ENCODE results near the gene GDF2.

The GDF2 gene

DNA sequence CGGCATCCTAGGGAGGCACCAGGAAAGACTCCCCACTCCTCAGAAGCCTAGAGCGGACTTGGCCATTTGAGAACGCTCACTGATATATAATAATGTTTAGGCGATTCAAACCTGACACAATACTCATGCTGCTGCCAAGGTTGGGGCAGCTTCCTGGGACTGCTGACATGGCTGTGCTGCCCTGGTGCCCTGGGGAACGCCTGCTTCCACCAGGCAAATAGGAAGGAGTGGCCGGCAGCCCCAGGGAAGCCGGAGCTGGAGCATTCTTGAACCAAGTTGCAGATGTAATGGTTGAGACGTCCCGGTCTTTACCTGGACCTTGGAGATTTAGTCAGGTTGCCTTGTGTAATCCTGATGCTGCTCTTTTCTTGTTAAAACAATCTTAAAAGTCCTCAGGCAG is 13.5 kb upstream of the GDF2 start:
- TF ChIP-seq, protein P1, sequence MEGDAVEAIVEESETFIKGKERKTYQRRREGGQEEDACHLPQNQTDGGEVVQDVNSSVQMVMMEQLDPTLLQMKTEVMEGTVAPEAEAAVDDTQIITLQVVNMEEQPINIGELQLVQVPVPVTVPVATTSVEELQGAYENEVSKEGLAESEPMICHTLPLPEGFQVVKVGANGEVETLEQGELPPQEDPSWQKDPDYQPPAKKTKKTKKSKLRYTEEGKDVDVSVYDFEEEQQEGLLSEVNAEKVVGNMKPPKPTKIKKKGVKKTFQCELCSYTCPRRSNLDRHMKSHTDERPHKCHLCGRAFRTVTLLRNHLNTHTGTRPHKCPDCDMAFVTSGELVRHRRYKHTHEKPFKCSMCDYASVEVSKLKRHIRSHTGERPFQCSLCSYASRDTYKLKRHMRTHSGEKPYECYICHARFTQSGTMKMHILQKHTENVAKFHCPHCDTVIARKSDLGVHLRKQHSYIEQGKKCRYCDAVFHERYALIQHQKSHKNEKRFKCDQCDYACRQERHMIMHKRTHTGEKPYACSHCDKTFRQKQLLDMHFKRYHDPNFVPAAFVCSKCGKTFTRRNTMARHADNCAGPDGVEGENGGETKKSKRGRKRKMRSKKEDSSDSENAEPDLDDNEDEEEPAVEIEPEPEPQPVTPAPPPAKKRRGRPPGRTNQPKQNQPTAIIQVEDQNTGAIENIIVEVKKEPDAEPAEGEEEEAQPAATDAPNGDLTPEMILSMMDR (IDR thresholded peaks at IDR 0.05) = no peak

DNA sequence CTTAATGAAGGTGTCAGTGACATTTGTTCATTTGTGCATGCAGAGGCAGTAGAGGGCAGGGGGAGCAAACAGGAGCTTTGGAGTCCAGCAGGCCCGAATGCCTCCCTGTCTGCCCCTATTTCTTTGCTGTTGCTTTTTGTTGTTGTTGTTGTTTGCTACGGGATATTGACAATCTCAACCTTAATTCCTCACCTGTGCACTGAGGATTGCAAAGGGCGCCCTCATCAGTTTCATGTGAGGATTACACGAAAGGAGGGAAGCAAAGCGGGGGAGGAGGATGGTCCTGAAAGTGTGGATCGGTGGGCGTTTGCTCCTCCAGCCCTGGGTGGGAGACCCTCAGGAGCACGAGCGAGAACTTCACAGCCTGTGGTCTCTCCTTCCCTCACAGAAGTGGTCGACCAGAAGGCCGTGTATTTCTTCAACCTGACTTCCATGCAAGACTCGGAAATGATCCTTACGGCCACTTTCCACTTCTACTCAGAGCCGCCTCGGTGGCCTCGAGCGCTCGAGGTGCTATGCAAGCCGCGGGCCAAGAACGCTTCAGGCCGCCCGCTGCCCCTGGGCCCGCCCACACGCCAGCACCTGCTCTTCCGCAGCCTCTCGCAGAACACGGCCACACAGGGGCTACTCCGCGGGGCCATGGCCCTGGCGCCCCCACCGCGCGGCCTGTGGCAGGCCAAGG is 12.7 kb upstream of the GDF2 start:
- TF ChIP-seq, protein P1 (IDR thresholded peaks at IDR 0.05) = peak; percentile 38; the same call in 1 of the 2 replicates

DNA sequence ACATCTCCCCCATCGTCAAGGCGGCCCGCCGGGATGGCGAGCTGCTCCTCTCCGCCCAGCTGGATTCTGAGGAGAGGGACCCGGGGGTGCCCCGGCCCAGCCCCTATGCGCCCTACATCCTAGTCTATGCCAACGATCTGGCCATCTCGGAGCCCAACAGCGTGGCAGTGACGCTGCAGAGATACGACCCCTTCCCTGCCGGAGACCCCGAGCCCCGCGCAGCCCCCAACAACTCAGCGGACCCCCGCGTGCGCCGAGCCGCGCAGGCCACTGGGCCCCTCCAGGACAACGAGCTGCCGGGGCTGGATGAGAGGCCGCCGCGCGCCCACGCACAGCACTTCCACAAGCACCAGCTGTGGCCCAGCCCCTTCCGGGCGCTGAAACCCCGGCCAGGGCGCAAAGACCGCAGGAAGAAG is 12.2 kb upstream of the GDF2 start:
- TF ChIP-seq, protein P1 (IDR thresholded peaks at IDR 0.05) = no peak

DNA sequence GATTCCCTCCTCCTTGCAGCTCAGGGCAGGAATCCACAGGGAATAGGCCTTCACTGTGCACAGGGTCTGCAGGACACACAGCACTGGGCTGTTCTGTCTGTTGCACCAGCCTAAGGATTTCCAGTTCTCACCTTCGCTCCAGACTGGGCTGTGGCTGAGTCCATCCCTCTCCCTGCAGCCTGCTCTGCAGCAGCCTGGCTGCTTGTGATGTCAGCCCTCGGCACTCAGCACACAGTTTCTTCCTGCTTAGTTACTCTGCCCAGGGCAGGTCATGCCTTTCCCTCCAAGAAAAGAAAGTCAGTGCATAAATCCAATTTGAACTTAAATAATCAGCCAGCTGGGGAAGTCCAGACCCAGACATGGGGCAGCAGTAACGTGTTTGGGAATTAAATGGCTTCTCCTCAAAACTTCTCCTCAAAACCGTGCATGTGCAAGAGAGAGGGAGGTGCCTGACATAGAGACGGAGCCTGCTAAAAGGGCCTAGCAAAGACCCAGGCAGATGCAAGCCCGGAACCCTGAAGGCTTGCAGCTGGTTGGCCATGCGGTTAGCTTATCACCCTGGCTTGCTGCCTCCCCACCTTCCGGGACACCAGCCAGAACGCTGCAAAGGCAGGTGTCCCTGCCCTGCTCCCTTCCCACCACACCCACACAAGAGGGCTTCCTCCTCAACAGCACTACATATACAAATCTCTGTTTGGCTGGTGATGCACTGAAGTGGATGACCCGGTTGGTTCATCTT is 10.9 kb upstream of the GDF2 start:
- TF ChIP-seq, protein P1 (IDR thresholded peaks at IDR 0.05) = no peak

DNA sequence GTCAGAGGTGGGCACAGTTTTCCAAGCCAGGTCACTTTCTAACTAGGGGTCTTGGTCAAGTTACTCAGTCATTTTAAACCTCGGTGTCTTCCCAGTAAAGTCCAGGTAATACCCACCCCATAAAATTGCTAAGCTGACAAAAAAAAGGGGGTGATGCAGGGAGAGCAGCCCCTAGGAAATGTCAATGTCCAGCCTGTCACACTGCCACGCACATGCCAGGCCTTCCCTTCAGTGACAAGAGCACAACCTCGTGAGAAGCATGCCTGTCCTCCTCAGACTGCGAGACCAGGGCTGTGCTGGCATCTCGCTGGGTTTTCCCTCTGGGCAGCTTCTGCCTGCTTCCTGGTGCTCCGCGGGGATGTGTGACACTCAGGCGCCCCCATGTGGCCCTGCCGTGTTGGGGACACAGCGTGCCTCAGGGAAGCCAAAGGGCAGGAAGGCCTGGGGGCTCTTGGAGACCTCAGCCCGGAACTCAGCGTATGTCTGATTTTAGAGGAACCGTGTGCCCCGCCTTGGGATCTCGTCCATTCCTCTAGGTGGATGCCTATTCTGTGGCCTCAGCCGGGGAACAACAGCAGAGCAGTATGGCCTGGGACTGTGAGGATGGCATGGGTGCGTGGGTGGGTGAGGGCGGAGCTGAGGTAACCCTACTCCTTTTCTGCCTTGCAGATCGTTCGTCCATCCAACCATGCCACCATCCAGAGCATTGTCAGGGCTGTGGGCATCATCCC is 10.2 kb upstream of the GDF2 start:
- TF ChIP-seq, protein P1 (IDR thresholded peaks at IDR 0.05) = peak; percentile 94

DNA sequence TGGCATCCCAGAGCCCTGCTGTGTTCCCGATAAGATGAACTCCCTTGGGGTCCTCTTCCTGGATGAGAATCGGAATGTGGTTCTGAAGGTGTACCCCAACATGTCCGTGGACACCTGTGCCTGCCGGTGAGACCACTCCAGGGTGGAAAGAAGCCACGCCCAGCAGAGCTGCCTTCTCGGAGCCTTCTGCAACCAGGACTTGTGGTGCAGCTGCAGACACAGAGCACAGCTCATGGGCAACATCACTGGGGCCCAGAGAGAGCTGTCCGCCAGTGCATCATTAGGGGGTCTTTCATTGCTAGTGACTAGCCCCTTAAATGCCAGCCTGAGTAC is 9.6 kb upstream of the GDF2 start:
- TF ChIP-seq, protein P1 (IDR thresholded peaks at IDR 0.05) = no peak

DNA sequence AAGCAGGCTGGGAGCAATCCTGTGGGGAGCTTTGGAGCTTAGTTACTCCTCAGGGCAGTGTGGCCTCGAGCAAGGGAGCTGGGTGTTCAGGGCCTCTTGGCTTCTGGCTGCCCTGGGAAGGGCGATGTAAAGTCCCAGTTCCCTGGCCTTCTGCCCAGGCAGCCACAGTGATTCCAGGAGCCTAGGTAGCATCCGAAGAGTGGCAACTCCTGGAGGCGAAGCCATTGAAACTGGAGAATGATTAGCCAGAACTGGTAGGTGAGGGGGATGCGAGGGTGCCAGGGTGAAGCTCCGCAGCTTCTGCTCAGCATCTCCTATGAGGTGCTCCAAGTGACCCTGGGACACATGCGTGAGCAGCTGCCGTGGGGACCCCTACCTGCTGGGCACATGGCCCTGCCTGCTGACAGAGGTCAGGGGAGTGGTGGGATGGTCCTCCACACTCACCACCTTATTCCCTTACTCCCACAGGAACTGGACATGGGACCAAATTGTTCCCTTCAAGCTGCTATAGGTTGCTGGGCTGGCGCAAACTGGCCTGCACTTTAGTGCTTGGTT is 7.8 kb upstream of the GDF2 start:
- TF ChIP-seq, protein P1 (IDR thresholded peaks at IDR 0.05) = no peak
